Smooth muscle cell (in vitro differentiated cells): Measurements from ENCODE around the gene CDC26. TPM values are rescaled to one million over a fixed set of nuclear protein-coding genes. Genes with fewer than 3 reads are reported as not detected.
"Not testable (repeated sequence)": the region's sequence is repeated elsewhere in the genome, so short reads cannot be mapped to it uniquely, and the experiment has no call there.

Experiments
- DNase-seq: peaks from one replicate; lab custom pipeline; 2025; ENCODE audit not compliant: unreplicated experiment; lab: John Stamatoyannopoulos, UW
- H2AFZ ChIP-seq: fragments of 200-600 bp; sonication (generic); 2 replicates; pipeline ENCODE4 v1.6.0; 2016; ENCODE audit warnings: antibody characterized with exemption, low read depth, mild to moderate bottlenecking
- H3F3A ChIP-seq: fragments of 200-600 bp; sonication (generic); 2 replicates; pipeline ENCODE4 v1.6.0; 2017; ENCODE audit warnings: antibody characterized with exemption, low read depth
- H3K27ac ChIP-seq: fragments of 200-600 bp; sonication (generic); 2 replicates; pipeline ENCODE4 v1.5.1; 2016; ENCODE audit warnings: low read depth, mild to moderate bottlenecking
- H3K27me3 ChIP-seq: fragments of 200-600 bp; sonication (generic); 2 replicates; pipeline ENCODE4 v1.6.1; 2016; ENCODE audit warnings: low read depth, mild to moderate bottlenecking
- H3K36me3 ChIP-seq: fragments of 200-600 bp; sonication (generic); 2 replicates; pipeline ENCODE4 v1.5.1; 2016; ENCODE audit warnings: low read depth
- H3K4me1 ChIP-seq: fragments of 200-600 bp; sonication (generic); 2 replicates; pipeline ENCODE4 v1.5.1; 2016; ENCODE audit warnings: low read depth
- H3K4me2 ChIP-seq: fragments of 200-600 bp; sonication (generic); 2 replicates; pipeline ENCODE4 v1.6.0; 2016; ENCODE audit warnings: mild to moderate bottlenecking
- H3K4me3 ChIP-seq: fragments of 200-600 bp; sonication (generic); 2 replicates; pipeline ENCODE4 v1.5.1; 2016; ENCODE audit warnings: mild to moderate bottlenecking
- H3K79me2 ChIP-seq: fragments of 200-600 bp; sonication (generic); 2 replicates; pipeline ENCODE4 v1.6.0; 2016; ENCODE audit warnings: low read depth, mild to moderate bottlenecking
- H3K9ac ChIP-seq: fragments of 200-600 bp; sonication (generic); 2 replicates; pipeline ENCODE4 v1.6.0; 2016; ENCODE audit warnings: low read depth
- H3K9me3 ChIP-seq: fragments of 200-600 bp; sonication (generic); replicated peaks from 2 replicates; pipeline ENCODE4 v1.5.1; 2016; ENCODE audit warnings: low read depth
- H4K20me1 ChIP-seq: fragments of 200-600 bp; sonication (generic); 2 replicates; pipeline ENCODE4 v1.6.0; 2016; ENCODE audit warnings: low read depth
- CTCF ChIP-seq: fragments of 200-600 bp; sonication (generic); IDR thresholded peaks from 2 replicates; pipeline ENCODE4 v1.5.1; 2017; ENCODE audit warnings: borderline replicate concordance, mild to moderate bottlenecking, antibody characterized with exemption; ENCODE audit not compliant: insufficient read depth, poor library complexity, severe bottlenecking
- WGBS: methylation state at CpG from one replicate; pipeline ENCODE4 v1.1.7; 2016; ENCODE audit warnings: low lambda C conversion rate; 5-methylcytosine and 5-hydroxymethylcytosine counted together
- polyA plus RNA-seq: library from polyadenylated mRNA; unstranded; fragments of >200 nt; fragmentation: Nextera tagmentation; extraction: Ambion mirVana; gene quantifications from 2 replicates; pipeline ENCODE4 v1.2.1, GENCODE V29; 2016
- total RNA-seq: library from RNA; depleted of rRNA; stranded (reverse); fragments of >200 nt; gene quantifications from 2 replicates; pipeline ENCODE4 v1.2.3, GENCODE V29; 2014

CDC26 gene
- total and polyA plus RNA-seq, 2 experiments from 2014 or later: 49.3 to 59.8 TPM

GRCh38 chr9:113250807-113251206 lies 24.6 kb downstream of the CDC26 start:
- no peaks in the 10 kb centered on the region for H3K27me3 ChIP-seq
- peaks cover 74% of the 10 kb centered on the region for H4K20me1 ChIP-seq
- WGBS: 97% methylated on average over 2 of the region's 2 CpGs
- no peaks in the 10 kb centered on the region for H3K36me3 ChIP-seq
- H3K79me2 ChIP-seq: peaks cover 40% of the 10 kb centered on the region
- no peak overlapping the region for H2AFZ ChIP-seq
- H3K9ac ChIP-seq: no peak overlapping the region
- no peak overlapping the region for H3K4me3 ChIP-seq
- no peaks in the 10 kb centered on the region for H3K4me1 ChIP-seq
- no peak for DNase-seq
- no peak overlapping the region for H3K4me2 ChIP-seq
- no peaks in the 10 kb centered on the region for H3K9me3 ChIP-seq
- TF ChIP-seq CTCF: no peak
- H3F3A ChIP-seq: no peaks in the 10 kb centered on the region
- H3K27ac ChIP-seq: no peak overlapping the region

- not testable (repeated sequence) for H3K4me2 ChIP-seq, H3K27ac ChIP-seq, H3K4me3 ChIP-seq, H3K27me3 ChIP-seq, DNase-seq, H3K36me3 ChIP-seq, H3F3A ChIP-seq, H3K9me3 ChIP-seq, H2AFZ ChIP-seq, H3K4me1 ChIP-seq, H3K9ac ChIP-seq
- Histone ChIP-seq H3K79me2 (peaks cover 51% of the 10 kb centered on the region), H4K20me1 (peaks cover 76% of the 10 kb centered on the region)
- WGBS: 100% methylated on average over 2 of the region's 2 CpGs
These were observed 25.7 kb downstream of the CDC26 start for GRCh38 chr9:113249661-113250060.

- Histone ChIP-seq H3K9me3 (no peaks in the 10 kb centered on the region), H4K20me1 (peaks cover 79% of the 10 kb centered on the region), H2AFZ (no peak overlapping the region), H3K79me2 (peaks cover 58% of the 10 kb centered on the region), H3K4me3 (no peak overlapping the region), H3F3A (no peaks in the 10 kb centered on the region), H3K4me1 (no peaks in the 10 kb centered on the region), H3K4me2 (no peak overlapping the region), H3K27me3 (no peaks in the 10 kb centered on the region), H3K36me3 (no peaks in the 10 kb centered on the region), H3K9ac (no peak overlapping the region), H3K27ac (no peak overlapping the region)
- DNase-seq: no peak
- no peak for TF ChIP-seq CTCF
These were observed 27.7 kb downstream of the CDC26 start for GRCh38 chr9:113247640-113248039.

GRCh38 chr9:113246928-113247327 lies 28.4 kb downstream of the CDC26 start:
- Histone ChIP-seq H3K9ac (no peak overlapping the region), H4K20me1 (peaks cover 79% of the 10 kb centered on the region), H3K4me2 (no peak overlapping the region), H3K36me3 (no peaks in the 10 kb centered on the region), H3F3A (no peaks in the 10 kb centered on the region), H3K4me3 (no peak overlapping the region), H3K79me2 (peaks cover 51% of the 10 kb centered on the region), H2AFZ (no peak overlapping the region), H3K27ac (no peak overlapping the region), H3K4me1 (no peaks in the 10 kb centered on the region), H3K9me3 (no peaks in the 10 kb centered on the region), H3K27me3 (no peaks in the 10 kb centered on the region)
- no peak for TF ChIP-seq CTCF
- WGBS: 94% methylated on average over 6 of the region's 6 CpGs
- DNase-seq: no peak
